DMS 273 (cell line): Measurements from ENCODE around the gene MROH7.

ENCODE experiments used
- DNase-seq: peaks from one replicate; lab custom pipeline; 2025; ENCODE audit not compliant: unreplicated experiment; lab: John Stamatoyannopoulos, UW

MROH7 gene

GRCh38 chr1:54694771-54695170 is 53.2 kb downstream of the MROH7 start:
- DNase-seq = no peak

GRCh38 chr1:54695221-54695620 is 53.6 kb downstream of the MROH7 start:
- no peak for DNase-seq

GRCh38 chr1:54695764-54696163 is 54.2 kb downstream of the MROH7 start:
- DNase-seq = no peak

- no peak for DNase-seq
These were observed 54.7 kb downstream of the MROH7 start for GRCh38 chr1:54696262-54696661.

GRCh38 chr1:54697896-54698295 is 56.3 kb downstream of the MROH7 start:
- DNase-seq = no peak

GRCh38 chr1:54698346-54698745 is 56.8 kb downstream of the MROH7 start:
- DNase-seq = no peak

GRCh38 chr1:54699936-54700525 is 58.4 kb downstream of the MROH7 start:
- peak; percentile 55 for DNase-seq

- no peak for DNase-seq
These were observed 59.5 kb downstream of the MROH7 start for GRCh38 chr1:54701066-54701465.

GRCh38 chr1:54701996-54702395 is 60.4 kb downstream of the MROH7 start:
- no peak for DNase-seq

GRCh38 chr1:54703471-54703870 is 61.9 kb downstream of the MROH7 start:
- DNase-seq = no peak

GRCh38 chr1:54705153-54705552 is 63.6 kb downstream of the MROH7 start:
- no peak for DNase-seq

GRCh38 chr1:54706419-54706818 is 64.8 kb downstream of the MROH7 start:
- no peak for DNase-seq

- no peak for DNase-seq
These were observed 66.8 kb downstream of the MROH7 start for GRCh38 chr1:54708385-54708784.

GRCh38 chr1:54709547-54710292 is 68.1 kb downstream of the MROH7 start:
- no peak for DNase-seq

- no peak for DNase-seq
These were observed 68.8 kb downstream of the MROH7 start for GRCh38 chr1:54710434-54710833.

GRCh38 chr1:54710841-54711240 is 69.3 kb downstream of the MROH7 start:
- DNase-seq = no peak

GRCh38 chr1:54711536-54711935 is 70.0 kb downstream of the MROH7 start:
- no peak for DNase-seq

GRCh38 chr1:54714881-54715492 is 73.4 kb downstream of the MROH7 start:
- DNase-seq = no peak

GRCh38 chr1:54715493-54716298 is 74.1 kb downstream of the MROH7 start, which contains the start of gene TTC4:
Gene TTC4, plus strand, starts transcription at chr1:54715861. Its CDS starts 48 bp downstream, at chr1:54715909.
- peak; percentile 95 for DNase-seq

GRCh38 chr1:54716299-54717047 is 74.9 kb downstream of the MROH7 start:
- DNase-seq = no peak

- DNase-seq = no peak
These were observed 80.1 kb downstream of the MROH7 start for GRCh38 chr1:54721719-54722118.
